GM18526 (cell line): ENCODE results near the gene C1QL2.

Source experiments
- POLR2A ChIP-seq: IDR thresholded peaks from 3 replicates; pipeline ENCODE4 v1.6.1; 2011; ENCODE audit not compliant: insufficient read length; ENCODE audit errors: extremely low read depth

C1QL2 gene

GRCh38 chr2:119123389-119123788 is 35.2 kb downstream of the C1QL2 start:
- no peak for TF ChIP-seq POLR2A

GRCh38 chr2:119122663-119123062 is 35.9 kb downstream of the C1QL2 start:
- TF ChIP-seq POLR2A, result no peak

GRCh38 chr2:119119999-119120756 is 38.4 kb downstream of the C1QL2 start:
- no peak for TF ChIP-seq POLR2A

- no peak for TF ChIP-seq POLR2A
These were observed 39.3 kb downstream of the C1QL2 start for GRCh38 chr2:119119076-119119785.

- no peak for TF ChIP-seq POLR2A
These were observed 40.4 kb downstream of the C1QL2 start for GRCh38 chr2:119117891-119118882.

- TF ChIP-seq POLR2A, result no peak
These were observed 41.1 kb downstream of the C1QL2 start for GRCh38 chr2:119117408-119117807.

GRCh38 chr2:119116411-119117295 is 41.9 kb downstream of the C1QL2 start:
- no peak for TF ChIP-seq POLR2A

GRCh38 chr2:119114266-119114665 is 44.3 kb downstream of the C1QL2 start:
- TF ChIP-seq POLR2A, result no peak

GRCh38 chr2:119113489-119113770 is 45.1 kb downstream of the C1QL2 start:
- TF ChIP-seq POLR2A, result no peak

GRCh38 chr2:119112770-119113488 is 45.6 kb downstream of the C1QL2 start:
- no peak for TF ChIP-seq POLR2A

GRCh38 chr2:119112230-119112629 is 46.3 kb downstream of the C1QL2 start:
- TF ChIP-seq POLR2A, result no peak

- TF ChIP-seq POLR2A, result no peak
These were observed 47.2 kb downstream of the C1QL2 start for GRCh38 chr2:119111115-119111975.

GRCh38 chr2:119109866-119110265 is 48.7 kb downstream of the C1QL2 start:
- no peak for TF ChIP-seq POLR2A
